Liver (tissue), 9 donors: Measurements from ENCODE around the gene VPS35. TPM values are rescaled to one million over a fixed set of nuclear protein-coding genes. Genes with fewer than 3 reads are reported as not detected.

Experiments used
- DNase-seq: peaks from one replicate; pipeline ENCODE4 v3.0.0-alpha.2; 2017; ENCODE audit warnings: low spot score
- H3K27ac ChIP-seq, 2 donors: one replicate each; pipeline ENCODE4 v1.7.0; 2013; ENCODE audit warnings: inconsistent platforms in 2 of 2, low read length in 2 of 2, control low read depth in 1 of 2, low read depth in 1 of 2, mild to moderate bottlenecking in 1 of 2
- H3K27me3 ChIP-seq, 4 donors: one replicate each; pipeline versions ENCODE4 v1.6.1 to v1.7.0; 2013; ENCODE audit warnings: low read length in 3 of 4, inconsistent platforms in 1 of 4, mild to moderate bottlenecking in 1 of 4, moderate library complexity in 1 of 4; ENCODE audit not compliant: control insufficient read depth in 4 of 4, insufficient read depth in 4 of 4
- H3K36me3 ChIP-seq, 4 donors: one replicate each; pipeline versions ENCODE4 v1.6.1 to v1.7.0; 2013; ENCODE audit warnings: low read length in 3 of 4, mild to moderate bottlenecking in 3 of 4, low read depth in 1 of 4, moderate library complexity in 1 of 4; ENCODE audit not compliant: control insufficient read depth in 4 of 4, insufficient read depth in 3 of 4
- H3K4me1 ChIP-seq, 4 donors: one replicate each; pipeline versions ENCODE4 v1.6.1 to v1.7.0; 2013; ENCODE audit warnings: low read length in 3 of 4, mild to moderate bottlenecking in 3 of 4, moderate library complexity in 1 of 4; ENCODE audit not compliant: control insufficient read depth in 4 of 4, insufficient read depth in 4 of 4
- H3K4me3 ChIP-seq, 3 donors: one replicate each; pipeline versions ENCODE4 v1.6.1 to v1.7.0; 2013; ENCODE audit warnings: low read length in 3 of 3, control low read depth in 1 of 3, low read depth in 1 of 3, mild to moderate bottlenecking in 1 of 3
- H3K9ac ChIP-seq, 2 donors: one replicate each; pipeline ENCODE4 v1.7.0; 2013; ENCODE audit warnings: low read length in 2 of 2, mild to moderate bottlenecking in 2 of 2, moderate library complexity in 2 of 2, control low read depth in 1 of 2, low read depth in 1 of 2
- H3K9me3 ChIP-seq, 4 donors: one replicate each; pipeline versions ENCODE4 v1.6.1 to v1.7.0; 2013; ENCODE audit warnings: low read length in 3 of 4; ENCODE audit not compliant: control insufficient read depth in 4 of 4
- EGR1 ChIP-seq, 2 donors: IDR thresholded peaks; 2 replicates each; pipeline ENCODE4 v1.6.1; 2016 to 2018; ENCODE audit warnings: antibody characterized with exemption in 2 of 2, low read depth in 2 of 2
- FOXA1 ChIP-seq: IDR thresholded peaks from 2 replicates; pipeline ENCODE4 v1.6.1; 2016; ENCODE audit warnings: antibody characterized with exemption
- FOXA2 ChIP-seq: IDR thresholded peaks from 2 replicates; pipeline ENCODE4 v1.6.1; 2016; ENCODE audit warnings: antibody characterized with exemption
- GABPA ChIP-seq, 2 donors: IDR thresholded peaks in 1 of 2; conservative IDR thresholded peaks in 1 of 2; 2 replicates each; pipeline ENCODE4 v1.6.1; 2016; ENCODE audit warnings: antibody characterized with exemption in 2 of 2, mild to moderate bottlenecking in 1 of 2, moderate library complexity in 1 of 2
- HNF4A ChIP-seq, 2 donors: conservative IDR thresholded peaks; 2 replicates each; pipeline ENCODE4 v1.6.1; 2016; ENCODE audit warnings: antibody characterized with exemption in 2 of 2, mild to moderate bottlenecking in 2 of 2
- HNF4G ChIP-seq: IDR thresholded peaks from 2 replicates; pipeline ENCODE4 v1.6.1; 2016; ENCODE audit warnings: antibody characterized with exemption
- RAD21 ChIP-seq, 2 donors: IDR thresholded peaks; 2 replicates each; pipeline ENCODE4 v1.6.1; 2016; ENCODE audit warnings: antibody characterized with exemption in 2 of 2, mild to moderate bottlenecking in 2 of 2
- REST ChIP-seq: IDR thresholded peaks from 2 replicates; pipeline ENCODE4 v1.6.1; 2016; ENCODE audit warnings: antibody characterized with exemption, mild to moderate bottlenecking
- TAF1 ChIP-seq: conservative IDR thresholded peaks from 2 replicates; pipeline ENCODE4 v1.6.1; 2016; ENCODE audit warnings: antibody characterized with exemption, mild to moderate bottlenecking
- WGBS: extraction: QIAGEN DNeasy Blood & Tissue Kit; methylation state at CpG from one replicate; pipeline ENCODE4 v1.1.7; 2013; 5-methylcytosine and 5-hydroxymethylcytosine counted together
- polyA plus RNA-seq, 2 donors: library from polyadenylated mRNA; stranded (reverse) in 1 of 2; unstranded in 1 of 2; fragments of 200-250 nt in 1 of 2; fragments of >200 nt in 1 of 2; fragmentation: Nextera tagmentation in 1 of 2; extraction: Ambion mirVana in 1 of 2; gene quantifications; one replicate each; pipeline versions ENCODE4 v1.2.1 to v1.2.3, GENCODE V29; 2013 to 2015
- total RNA-seq, 2 donors: library from RNA; depleted of rRNA; stranded (reverse); fragments of >200 nt; gene quantifications; one replicate each; pipeline ENCODE4 v1.2.3, GENCODE V29; 2014
- TF ChIP-seq, protein P1 (sequence below): fragments of 150-350 bp; IDR thresholded peaks from 2 replicates; pipeline ENCODE4 v1.5.1; 2017; ENCODE audit warnings: improper control_type of control experiment, low read depth, low read length; ENCODE audit not compliant: missing input control
- TF ChIP-seq, protein P2 (sequence below): IDR thresholded peaks from 2 replicates; pipeline ENCODE4 v1.6.1; 2016; ENCODE audit warnings: antibody characterized with exemption
- TF ChIP-seq, protein P3 (sequence below): IDR thresholded peaks from 2 replicates; pipeline ENCODE4 v1.6.1; 2016; ENCODE audit warnings: antibody characterized with exemption
- donor health status: healthy.
- donor health status: healthy.
- donor health status: healthy.
- donor health status: healthy.
- donor health status: healthy.

VPS35 gene
- total and polyA plus RNA-seq, 4 donors = 10.5 to 52.7 (median 23.6) TPM

- no peak for TF ChIP-seq REST
- no peak for TF ChIP-seq FOXA2
- TF ChIP-seq, protein P1, sequence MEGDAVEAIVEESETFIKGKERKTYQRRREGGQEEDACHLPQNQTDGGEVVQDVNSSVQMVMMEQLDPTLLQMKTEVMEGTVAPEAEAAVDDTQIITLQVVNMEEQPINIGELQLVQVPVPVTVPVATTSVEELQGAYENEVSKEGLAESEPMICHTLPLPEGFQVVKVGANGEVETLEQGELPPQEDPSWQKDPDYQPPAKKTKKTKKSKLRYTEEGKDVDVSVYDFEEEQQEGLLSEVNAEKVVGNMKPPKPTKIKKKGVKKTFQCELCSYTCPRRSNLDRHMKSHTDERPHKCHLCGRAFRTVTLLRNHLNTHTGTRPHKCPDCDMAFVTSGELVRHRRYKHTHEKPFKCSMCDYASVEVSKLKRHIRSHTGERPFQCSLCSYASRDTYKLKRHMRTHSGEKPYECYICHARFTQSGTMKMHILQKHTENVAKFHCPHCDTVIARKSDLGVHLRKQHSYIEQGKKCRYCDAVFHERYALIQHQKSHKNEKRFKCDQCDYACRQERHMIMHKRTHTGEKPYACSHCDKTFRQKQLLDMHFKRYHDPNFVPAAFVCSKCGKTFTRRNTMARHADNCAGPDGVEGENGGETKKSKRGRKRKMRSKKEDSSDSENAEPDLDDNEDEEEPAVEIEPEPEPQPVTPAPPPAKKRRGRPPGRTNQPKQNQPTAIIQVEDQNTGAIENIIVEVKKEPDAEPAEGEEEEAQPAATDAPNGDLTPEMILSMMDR = no peak
- TF ChIP-seq HNF4G = no peak
- no peak for DNase-seq
- H3K9me3 ChIP-seq = no peaks in the 10 kb centered on the region
- 94% methylated on average over 4 of the region's 4 CpGs for WGBS
- no peaks in the 10 kb centered on the region for H3K27me3 ChIP-seq
- no peak overlapping the region for H3K9ac ChIP-seq
- no peak overlapping the region for H3K27ac ChIP-seq
- H3K4me1 ChIP-seq = no peaks in the 10 kb centered on the region
- no peaks in the 10 kb centered on the region for H3K36me3 ChIP-seq
- no peak overlapping the region for H3K4me3 ChIP-seq
These were observed 32.9 kb upstream of the VPS35 start for GRCh38 chr16:46721885-46722284.

- H3K27me3 ChIP-seq = no peaks in the 10 kb centered on the region
- no peaks in the 10 kb centered on the region for H3K36me3 ChIP-seq
- TF ChIP-seq, protein P2, sequence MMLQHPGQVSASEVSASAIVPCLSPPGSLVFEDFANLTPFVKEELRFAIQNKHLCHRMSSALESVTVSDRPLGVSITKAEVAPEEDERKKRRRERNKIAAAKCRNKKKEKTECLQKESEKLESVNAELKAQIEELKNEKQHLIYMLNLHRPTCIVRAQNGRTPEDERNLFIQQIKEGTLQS = no peak
- TF ChIP-seq FOXA1 (no peak), TAF1 (no peak), EGR1 (IDR thresholded peaks at IDR 0.05; ENCODE audit: low read depth in 2 of 2) (no peak), HNF4A (conservative IDR thresholded peaks at IDR 0.05) (no peak), GABPA (IDR thresholded peaks at IDR 0.05 in 1 of 2, conservative IDR thresholded peaks at IDR 0.05 in 1 of 2) (no peak), RAD21 (IDR thresholded peaks at IDR 0.05) (no peak), FOXA2 (no peak)
- TF ChIP-seq, protein P3, sequence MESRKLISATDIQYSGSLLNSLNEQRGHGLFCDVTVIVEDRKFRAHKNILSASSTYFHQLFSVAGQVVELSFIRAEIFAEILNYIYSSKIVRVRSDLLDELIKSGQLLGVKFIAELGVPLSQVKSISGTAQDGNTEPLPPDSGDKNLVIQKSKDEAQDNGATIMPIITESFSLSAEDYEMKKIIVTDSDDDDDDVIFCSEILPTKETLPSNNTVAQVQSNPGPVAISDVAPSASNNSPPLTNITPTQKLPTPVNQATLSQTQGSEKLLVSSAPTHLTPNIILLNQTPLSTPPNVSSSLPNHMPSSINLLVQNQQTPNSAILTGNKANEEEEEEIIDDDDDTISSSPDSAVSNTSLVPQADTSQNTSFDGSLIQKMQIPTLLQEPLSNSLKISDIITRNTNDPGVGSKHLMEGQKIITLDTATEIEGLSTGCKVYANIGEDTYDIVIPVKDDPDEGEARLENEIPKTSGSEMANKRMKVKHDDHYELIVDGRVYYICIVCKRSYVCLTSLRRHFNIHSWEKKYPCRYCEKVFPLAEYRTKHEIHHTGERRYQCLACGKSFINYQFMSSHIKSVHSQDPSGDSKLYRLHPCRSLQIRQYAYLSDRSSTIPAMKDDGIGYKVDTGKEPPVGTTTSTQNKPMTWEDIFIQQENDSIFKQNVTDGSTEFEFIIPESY = no peak
- H3K9ac ChIP-seq = no peak overlapping the region
- H3K9me3 ChIP-seq = no peaks in the 10 kb centered on the region
- H3K27ac ChIP-seq = no peak overlapping the region
- no peak for DNase-seq
- no peaks in the 10 kb centered on the region for H3K4me1 ChIP-seq
- 95% methylated on average over 2 of the region's 2 CpGs for WGBS
- no peak overlapping the region for H3K4me3 ChIP-seq
These were observed 31.6 kb upstream of the VPS35 start for GRCh38 chr16:46720619-46721018.
